Measurements from ENCODE around the gene GPR162.

The GPR162 gene

GRCh38 chr12:6851921-6852650 lies 30.5 kb downstream of the GPR162 start, which contains the start of gene USP5:
Gene USP5, plus strand, starts transcription at chr12:6852150. Its CDS starts 30 bp downstream, at chr12:6852180.
- peak within 1 kb of the TSS; percentile 99 for H3K27ac ChIP-seq
- TF ChIP-seq CTCF (IDR thresholded peaks at IDR 0.05): no peak
- TF ChIP-seq ZFX (IDR thresholded peaks at IDR 0.05; ENCODE audit: borderline replicate concordance): no peak

GRCh38 chr12:6852651-6853354 lies 31.2 kb downstream of the GPR162 start:
- TF ChIP-seq ZFX (IDR thresholded peaks at IDR 0.05; ENCODE audit: borderline replicate concordance) (no peak), CTCF (IDR thresholded peaks at IDR 0.05) (no peak)
- peak overlapping the region; percentile 99 for H3K27ac ChIP-seq

GRCh38 chr12:6853626-6854025 lies 32.0 kb downstream of the GPR162 start:
- TF ChIP-seq ZFX (IDR thresholded peaks at IDR 0.05; ENCODE audit: borderline replicate concordance) (no peak), CTCF (IDR thresholded peaks at IDR 0.05) (no peak)
- H3K27ac ChIP-seq: peak overlapping the region; percentile 99

DNA sequence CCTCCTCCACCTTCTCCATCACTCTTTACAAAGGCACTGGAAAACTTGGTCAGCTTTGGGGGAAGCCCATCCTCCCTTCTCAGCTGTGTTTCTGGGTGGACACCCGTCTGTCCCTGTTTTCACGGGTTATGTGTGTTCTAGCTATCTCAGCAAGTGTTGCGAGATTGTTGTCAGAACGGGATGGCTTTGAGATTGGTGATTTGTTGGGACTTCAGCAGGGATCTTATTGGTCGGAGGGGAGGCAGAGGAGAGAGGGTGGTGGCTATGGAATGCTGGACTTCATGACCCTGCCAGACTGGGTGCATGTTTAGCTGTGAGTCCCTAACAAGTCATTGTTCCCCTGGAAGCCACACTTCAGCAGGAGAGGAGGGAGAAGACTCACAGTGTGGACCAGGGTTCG lies 32.4 kb downstream of the GPR162 start:
- H3K27ac ChIP-seq: peak overlapping the region; percentile 99; the same call in 1 of the 2 replicates
- TF ChIP-seq ZFX (IDR thresholded peaks at IDR 0.05; ENCODE audit: borderline replicate concordance): no peak
- TF ChIP-seq CTCF (IDR thresholded peaks at IDR 0.05): no peak

- TF ChIP-seq CTCF (IDR thresholded peaks at IDR 0.05) (no peak), ZFX (IDR thresholded peaks at IDR 0.05; ENCODE audit: borderline replicate concordance) (no peak)
- H3K27ac ChIP-seq: no peak overlapping the region
These were observed 33.7 kb downstream of the GPR162 start for GRCh38 chr12:6855322-6855721.

- TF ChIP-seq CTCF (IDR thresholded peaks at IDR 0.05) (no peak), ZFX (IDR thresholded peaks at IDR 0.05; ENCODE audit: borderline replicate concordance) (no peak)
These were observed 37.2 kb downstream of the GPR162 start for GRCh38 chr12:6858799-6859198.

DNA sequence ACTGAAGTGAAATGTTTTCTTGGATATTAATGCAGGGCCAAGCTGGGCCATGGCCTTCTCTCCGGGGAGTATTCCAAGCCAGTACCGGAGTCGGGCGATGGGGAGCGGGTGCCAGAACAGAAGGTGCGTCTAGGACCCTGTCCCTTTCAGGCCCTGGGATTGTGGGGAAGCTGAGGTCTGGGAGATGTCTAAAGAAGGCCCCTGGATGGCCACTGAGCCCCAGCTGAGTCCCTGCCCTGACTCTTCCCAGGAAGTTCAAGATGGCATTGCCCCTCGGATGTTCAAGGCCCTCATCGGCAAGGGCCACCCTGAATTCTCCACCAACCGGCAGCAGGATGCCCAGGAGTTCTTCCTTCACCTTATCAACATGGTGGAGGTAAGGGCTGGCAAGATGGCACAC lies 38.5 kb downstream of the GPR162 start:
- no peak for TF ChIP-seq ZFX (IDR thresholded peaks at IDR 0.05; ENCODE audit: borderline replicate concordance)
- no peak for TF ChIP-seq CTCF (IDR thresholded peaks at IDR 0.05)
- no peak overlapping the region for H3K27ac ChIP-seq

More at GRCh38 chr12:6858799-6859198, 37.2 kb downstream of the GPR162 start:
- H3K27ac ChIP-seq: no peak overlapping the region

Measured in 22Rv1 (cell line).